Measurements from ENCODE around the gene PACSIN2.
"Not testable (repeated sequence)": the region's sequence is repeated elsewhere in the genome, so short reads cannot be mapped to it uniquely, and the experiment has no call there.

PACSIN2 gene

DNA sequence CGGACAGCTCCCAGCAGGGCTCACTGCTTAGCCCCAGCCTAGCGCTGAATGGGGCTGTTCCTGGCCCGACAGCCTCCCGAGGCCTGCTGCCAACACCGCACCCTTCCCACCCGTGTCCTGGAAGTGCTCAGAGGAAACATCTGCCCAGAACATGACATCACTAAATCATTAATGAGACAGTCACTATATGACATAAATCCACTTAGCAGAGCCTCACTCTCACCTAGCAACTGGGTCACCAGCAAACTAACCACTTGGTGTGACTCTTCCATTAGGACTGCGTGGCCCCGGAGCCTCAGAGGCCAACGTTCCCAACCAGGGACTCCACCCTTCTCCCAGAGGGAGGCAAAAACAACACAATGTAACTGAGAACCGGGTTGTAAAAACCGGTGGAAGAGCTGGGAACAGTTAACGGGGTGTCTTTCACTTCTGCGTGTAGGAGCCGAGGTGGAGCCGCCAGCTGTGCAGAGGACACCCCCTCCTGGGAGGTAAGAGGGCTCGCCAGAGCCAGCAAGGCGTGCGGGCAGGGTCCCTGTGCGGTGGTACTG lies 21.4 kb upstream of the PACSIN2 start:
- peak overlapping the region in 2 of 5 donors; percentile 11 to 34 for H3K4me3 ChIP-seq (ENCODE audit: low read depth in 1 of 5, low read length in 5 of 5)
- peaks cover 0 to 13% (median 9%) of the 10 kb centered on the region in 5 donors for H3K4me1 ChIP-seq (ENCODE audit: control insufficient read depth in 5 of 5, insufficient read depth in 5 of 5, low read length in 5 of 5)
- H3K27me3 ChIP-seq (ENCODE audit: control insufficient read depth in 5 of 5, insufficient read depth in 4 of 5, low read length in 5 of 5), result no peaks in the 10 kb centered on the region
- H3K27ac ChIP-seq (ENCODE audit: low read depth, low read length), result no peak overlapping the region
- no peaks in the 10 kb centered on the region for H3K9me3 ChIP-seq (ENCODE audit: control insufficient read depth in 5 of 5, low read length in 5 of 5)
- no peaks in the 10 kb centered on the region for H3K36me3 ChIP-seq (ENCODE audit: control insufficient read depth in 5 of 5, insufficient read depth in 5 of 5, low read length in 5 of 5)
- H3K9ac ChIP-seq (ENCODE audit: low read length in 5 of 5), result no peak overlapping the region

DNA sequence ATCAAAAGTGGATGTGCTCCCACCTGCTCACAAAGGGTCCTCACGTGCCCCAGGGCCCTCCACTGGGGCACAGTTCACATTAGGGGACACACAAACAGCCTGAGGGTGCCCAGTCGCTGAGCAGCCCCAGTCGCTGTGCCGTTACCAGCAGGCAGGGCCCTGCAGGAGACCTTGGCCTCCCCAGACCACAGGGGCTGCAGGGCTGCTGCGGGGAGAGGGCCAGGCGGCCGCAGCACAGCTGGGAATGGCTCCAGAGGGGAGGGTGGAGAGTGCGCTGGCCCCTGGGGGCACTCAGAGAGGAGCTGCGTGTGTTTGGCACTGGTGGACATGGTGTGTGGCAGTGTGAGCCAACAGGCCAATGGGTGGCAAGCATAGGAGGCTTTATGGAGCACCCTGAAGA lies 20.3 kb upstream of the PACSIN2 start:
- Histone ChIP-seq H3K9ac (ENCODE audit: low read length in 5 of 5) (no peak overlapping the region), H3K4me1 (ENCODE audit: control insufficient read depth in 5 of 5, insufficient read depth in 5 of 5, low read length in 5 of 5) (peaks cover 0 to 13% (median 9%) of the 10 kb centered on the region in 5 donors), H3K36me3 (ENCODE audit: control insufficient read depth in 5 of 5, insufficient read depth in 5 of 5, low read length in 5 of 5) (no peaks in the 10 kb centered on the region), H3K27me3 (ENCODE audit: control insufficient read depth in 5 of 5, insufficient read depth in 4 of 5, low read length in 5 of 5) (no peaks in the 10 kb centered on the region), H3K27ac (ENCODE audit: low read depth, low read length) (no peak overlapping the region), H3K9me3 (ENCODE audit: control insufficient read depth in 5 of 5, low read length in 5 of 5) (no peaks in the 10 kb centered on the region), H3K4me3 (ENCODE audit: low read depth in 1 of 5, low read length in 5 of 5) (no peak overlapping the region)

DNA sequence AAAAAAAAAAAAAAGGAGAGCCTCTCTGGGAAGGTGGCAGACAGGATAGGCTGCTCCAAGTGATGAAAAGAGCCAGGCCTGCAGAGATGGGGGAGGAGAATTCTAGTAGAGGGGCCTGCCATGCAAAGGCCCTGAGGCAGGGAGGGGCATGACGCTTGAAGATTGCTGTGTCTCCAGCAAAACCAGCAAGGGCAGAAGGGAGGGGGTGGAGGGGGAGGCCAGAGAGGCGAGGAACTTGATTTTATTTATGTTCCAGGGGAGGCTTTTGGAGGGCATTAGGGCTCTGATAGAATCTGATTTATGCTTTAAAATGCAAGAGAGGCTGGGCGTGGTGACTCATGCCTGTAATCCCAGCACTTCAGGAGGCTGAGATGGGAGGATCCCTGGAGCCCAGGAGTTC lies 16.7 kb upstream of the PACSIN2 start:
- Histone ChIP-seq H3K4me3 (ENCODE audit: low read depth in 1 of 5, low read length in 5 of 5) (no peak overlapping the region), H3K27me3 (ENCODE audit: control insufficient read depth in 5 of 5, insufficient read depth in 4 of 5, low read length in 5 of 5) (no peaks in the 10 kb centered on the region), H3K36me3 (ENCODE audit: control insufficient read depth in 5 of 5, insufficient read depth in 5 of 5, low read length in 5 of 5) (no peaks in the 10 kb centered on the region), H3K9me3 (ENCODE audit: control insufficient read depth in 5 of 5, low read length in 5 of 5) (no peaks in the 10 kb centered on the region), H3K9ac (ENCODE audit: low read length in 5 of 5) (no peak overlapping the region), H3K27ac (ENCODE audit: low read depth, low read length) (no peak overlapping the region), H3K4me1 (ENCODE audit: control insufficient read depth in 5 of 5, insufficient read depth in 5 of 5, low read length in 5 of 5) (peaks cover 0 to 12% (median 8%) of the 10 kb centered on the region in 5 donors)

DNA sequence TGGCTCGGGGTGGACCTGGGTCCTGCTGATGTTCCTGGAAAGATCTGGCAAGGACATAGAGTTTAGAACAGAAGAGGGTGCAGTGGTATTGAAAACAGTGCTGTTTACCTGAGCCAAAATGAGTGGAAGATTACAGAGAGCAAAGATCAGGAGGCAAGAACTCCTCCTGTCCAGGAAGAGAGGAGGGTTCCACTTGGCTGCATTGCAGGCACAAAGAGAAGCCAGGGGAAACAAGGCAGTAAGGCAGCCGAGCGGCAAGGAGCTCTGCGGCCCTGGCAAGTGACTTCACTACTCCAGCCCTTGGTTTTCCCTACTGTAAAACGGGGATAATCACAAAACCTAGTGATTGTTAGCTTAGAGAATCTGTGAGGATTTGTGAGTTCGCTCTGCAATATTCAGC lies 3.7 kb upstream of the PACSIN2 start:
- no peaks in the 10 kb centered on the region for H3K36me3 ChIP-seq (ENCODE audit: control insufficient read depth in 5 of 5, insufficient read depth in 5 of 5, low read length in 5 of 5)
- no peak overlapping the region for H3K27ac ChIP-seq (ENCODE audit: low read depth, low read length)
- H3K9me3 ChIP-seq (ENCODE audit: control insufficient read depth in 5 of 5, low read length in 5 of 5), result no peaks in the 10 kb centered on the region
- H3K4me1 ChIP-seq (ENCODE audit: control insufficient read depth in 5 of 5, insufficient read depth in 5 of 5, low read length in 5 of 5), result peaks cover 0 to 16% (median 11%) of the 10 kb centered on the region in 5 donors
- H3K4me3 ChIP-seq (ENCODE audit: low read depth in 1 of 5, low read length in 5 of 5), result no peak overlapping the region
- H3K27me3 ChIP-seq (ENCODE audit: control insufficient read depth in 5 of 5, insufficient read depth in 4 of 5, low read length in 5 of 5), result no peaks in the 10 kb centered on the region
- no peak overlapping the region for H3K9ac ChIP-seq (ENCODE audit: low read length in 5 of 5)

DNA sequence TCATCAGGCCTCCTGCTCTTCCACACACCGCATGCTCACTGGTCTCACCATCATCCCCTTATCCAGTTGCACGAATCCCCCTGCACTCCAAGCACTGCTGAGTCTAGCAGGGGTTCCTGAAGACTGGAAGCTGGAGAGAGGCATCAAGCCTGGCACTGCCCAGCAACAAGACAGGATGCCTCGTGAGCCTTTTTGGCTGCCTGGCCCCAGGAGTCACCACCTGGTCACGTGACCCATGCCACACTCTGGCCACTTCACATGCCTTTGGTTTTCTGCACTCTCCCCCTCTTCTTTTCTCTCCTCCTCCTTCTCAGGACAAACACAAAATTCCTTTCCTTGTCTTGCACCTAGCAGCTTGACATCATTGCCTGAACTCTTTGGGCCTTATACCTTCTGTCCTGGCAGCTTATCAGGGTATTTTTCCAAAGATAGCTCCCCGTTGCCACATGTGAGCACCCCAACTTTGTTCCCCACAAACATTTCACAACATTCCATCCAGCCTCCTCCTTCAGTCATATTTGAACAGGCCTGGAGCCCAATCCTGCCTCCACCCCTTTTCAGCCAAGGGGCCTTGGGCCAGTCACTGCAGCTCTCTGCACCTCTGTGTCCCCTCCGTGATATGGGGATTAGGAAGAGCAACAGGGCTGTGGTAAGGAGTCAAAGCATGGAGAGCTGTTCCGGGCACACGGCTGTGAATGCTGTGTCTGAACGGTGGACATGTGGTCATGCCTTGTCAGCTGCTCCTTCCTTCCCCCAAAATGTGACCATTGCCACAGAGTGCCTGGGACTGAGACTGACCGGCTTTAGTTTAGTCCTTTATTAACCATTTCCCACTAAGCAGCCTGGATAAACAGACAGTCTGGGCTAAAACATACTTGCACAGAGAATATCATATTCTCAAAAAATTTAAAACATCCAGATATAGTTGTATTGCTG lies 2.8 kb upstream of the PACSIN2 start:
- H3K9me3 ChIP-seq (ENCODE audit: control insufficient read depth in 5 of 5, low read length in 5 of 5), result no peaks in the 10 kb centered on the region
- no peak overlapping the region for H3K4me3 ChIP-seq (ENCODE audit: low read depth in 1 of 5, low read length in 5 of 5)
- H3K27me3 ChIP-seq (ENCODE audit: control insufficient read depth in 5 of 5, insufficient read depth in 4 of 5, low read length in 5 of 5), result no peaks in the 10 kb centered on the region
- H3K9ac ChIP-seq (ENCODE audit: low read length in 5 of 5), result no peak overlapping the region
- H3K36me3 ChIP-seq (ENCODE audit: control insufficient read depth in 5 of 5, insufficient read depth in 5 of 5, low read length in 5 of 5), result no peaks in the 10 kb centered on the region
- H3K4me1 ChIP-seq (ENCODE audit: control insufficient read depth in 5 of 5, insufficient read depth in 5 of 5, low read length in 5 of 5), result peaks cover 4 to 23% (median 19%) of the 10 kb centered on the region in 5 donors
- H3K27ac ChIP-seq (ENCODE audit: low read depth, low read length), result no peak overlapping the region

DNA sequence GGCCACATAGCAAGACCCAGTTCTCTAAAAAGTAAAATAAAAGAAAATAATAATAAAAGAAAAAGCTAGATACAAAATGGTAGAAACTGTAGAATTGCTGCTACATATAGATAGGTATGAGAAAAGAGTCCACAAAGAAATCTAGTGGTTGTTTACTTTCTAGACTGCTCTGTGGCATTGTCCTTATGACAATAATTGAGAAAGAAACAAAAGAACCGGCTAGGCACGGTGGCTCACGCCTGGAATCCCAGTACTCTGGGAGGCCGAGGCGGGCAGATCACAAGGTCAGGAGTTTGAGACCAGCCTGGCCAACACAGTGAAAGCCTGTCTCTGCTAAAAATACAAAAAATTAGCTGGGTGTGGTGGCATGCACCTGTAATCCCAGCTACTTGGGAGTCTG lies 1.2 kb upstream of the PACSIN2 start:
- H3K4me3 ChIP-seq (ENCODE audit: low read depth in 1 of 5, low read length in 5 of 5); H3K9me3 ChIP-seq (ENCODE audit: control insufficient read depth in 5 of 5, low read length in 5 of 5); H3K27ac ChIP-seq (ENCODE audit: low read depth, low read length): not testable (repeated sequence)

DNA sequence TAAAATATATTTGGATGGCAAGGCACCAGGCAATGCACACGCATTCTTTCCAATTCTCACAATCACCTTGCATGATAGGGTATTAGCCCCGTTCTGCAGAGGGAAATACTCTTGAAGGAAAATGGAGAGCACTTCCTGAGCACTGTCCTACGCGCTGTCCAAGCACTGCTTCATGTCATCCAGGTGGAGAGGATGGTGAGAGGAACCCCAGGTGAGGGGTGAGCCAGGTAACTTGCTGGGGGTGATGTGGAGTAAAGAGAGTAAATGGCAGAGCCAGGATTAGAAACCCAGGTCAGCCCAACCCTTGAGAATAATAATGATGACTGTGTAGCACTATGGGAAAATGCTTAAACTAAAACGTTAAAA lies 711 bp upstream of the PACSIN2 start:
- peak overlapping the region; percentile 37 for H3K27ac ChIP-seq (ENCODE audit: low read depth, low read length)
- peaks cover 4 to 28% (median 19%) of the 10 kb centered on the region in 5 donors for H3K4me1 ChIP-seq (ENCODE audit: control insufficient read depth in 5 of 5, insufficient read depth in 5 of 5, low read length in 5 of 5)
- H3K9ac ChIP-seq (ENCODE audit: low read length in 5 of 5), result peak overlapping the region in 3 of 5 donors; percentile 60 to 83 (median 71)
- peak overlapping the region; percentile 78 to 92 (median 80) for H3K4me3 ChIP-seq (ENCODE audit: low read depth in 1 of 5, low read length in 5 of 5)
- no peaks in the 10 kb centered on the region for H3K27me3 ChIP-seq (ENCODE audit: control insufficient read depth in 5 of 5, insufficient read depth in 4 of 5, low read length in 5 of 5)
- no peaks in the 10 kb centered on the region for H3K36me3 ChIP-seq (ENCODE audit: control insufficient read depth in 5 of 5, insufficient read depth in 5 of 5, low read length in 5 of 5)
- H3K9me3 ChIP-seq (ENCODE audit: control insufficient read depth in 5 of 5, low read length in 5 of 5), result no peaks in the 10 kb centered on the region

More for the DNA sequence above, 1.2 kb upstream of the PACSIN2 start:
- not testable (repeated sequence) for H3K36me3 ChIP-seq (ENCODE audit: control insufficient read depth in 5 of 5, insufficient read depth in 5 of 5, low read length in 5 of 5); H3K9ac ChIP-seq (ENCODE audit: low read length in 5 of 5); H3K27me3 ChIP-seq (ENCODE audit: control insufficient read depth in 5 of 5, insufficient read depth in 4 of 5, low read length in 5 of 5)
- H3K4me1 ChIP-seq (ENCODE audit: control insufficient read depth in 5 of 5, insufficient read depth in 5 of 5, low read length in 5 of 5), result peaks cover 4 to 28% (median 19%) of the 10 kb centered on the region in 5 donors

DNA sequence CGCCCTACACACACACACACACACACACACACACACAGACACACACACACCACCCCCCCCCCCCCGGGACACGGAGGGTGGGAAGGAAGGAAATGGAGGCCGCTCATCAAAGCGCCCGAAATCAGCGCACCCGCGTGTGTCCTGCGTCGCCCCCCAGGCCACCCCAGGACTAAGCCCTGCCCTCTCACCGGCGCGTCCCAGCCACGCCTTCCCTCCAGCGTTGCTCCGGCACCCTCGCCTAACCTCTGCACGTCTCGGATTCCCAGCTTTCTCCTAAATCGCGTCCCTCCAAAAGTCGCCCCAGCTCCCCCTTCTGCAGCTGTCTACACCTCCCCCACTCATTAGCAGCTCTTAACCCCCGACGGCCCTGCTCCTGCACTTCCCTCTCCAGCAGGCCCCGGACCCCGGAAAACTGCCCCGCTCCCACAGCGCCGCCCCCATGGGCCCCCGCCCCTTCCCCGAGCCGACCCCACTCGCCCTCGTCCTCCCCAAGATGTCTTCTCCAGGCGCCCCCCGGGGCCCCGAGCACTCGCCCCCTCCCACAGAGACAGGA lies 557 bp downstream of the PACSIN2 start:
- H3K4me1 ChIP-seq (ENCODE audit: control insufficient read depth in 5 of 5, insufficient read depth in 5 of 5, low read length in 5 of 5), result peaks cover 4 to 28% (median 19%) of the 10 kb centered on the region in 5 donors
- H3K27me3 ChIP-seq (ENCODE audit: control insufficient read depth in 5 of 5, insufficient read depth in 4 of 5, low read length in 5 of 5), result no peaks in the 10 kb centered on the region
- peak overlapping the region in 4 of 5 donors; percentile 42 to 86 (median 74) for H3K9ac ChIP-seq (ENCODE audit: low read length in 5 of 5)
- H3K36me3 ChIP-seq (ENCODE audit: control insufficient read depth in 5 of 5, insufficient read depth in 5 of 5, low read length in 5 of 5), result no peaks in the 10 kb centered on the region
- no peak overlapping the region for H3K27ac ChIP-seq (ENCODE audit: low read depth, low read length)
- peak overlapping the region; percentile 81 to 93 (median 91) for H3K4me3 ChIP-seq (ENCODE audit: low read depth in 1 of 5, low read length in 5 of 5)
- no peaks in the 10 kb centered on the region for H3K9me3 ChIP-seq (ENCODE audit: control insufficient read depth in 5 of 5, low read length in 5 of 5)

DNA sequence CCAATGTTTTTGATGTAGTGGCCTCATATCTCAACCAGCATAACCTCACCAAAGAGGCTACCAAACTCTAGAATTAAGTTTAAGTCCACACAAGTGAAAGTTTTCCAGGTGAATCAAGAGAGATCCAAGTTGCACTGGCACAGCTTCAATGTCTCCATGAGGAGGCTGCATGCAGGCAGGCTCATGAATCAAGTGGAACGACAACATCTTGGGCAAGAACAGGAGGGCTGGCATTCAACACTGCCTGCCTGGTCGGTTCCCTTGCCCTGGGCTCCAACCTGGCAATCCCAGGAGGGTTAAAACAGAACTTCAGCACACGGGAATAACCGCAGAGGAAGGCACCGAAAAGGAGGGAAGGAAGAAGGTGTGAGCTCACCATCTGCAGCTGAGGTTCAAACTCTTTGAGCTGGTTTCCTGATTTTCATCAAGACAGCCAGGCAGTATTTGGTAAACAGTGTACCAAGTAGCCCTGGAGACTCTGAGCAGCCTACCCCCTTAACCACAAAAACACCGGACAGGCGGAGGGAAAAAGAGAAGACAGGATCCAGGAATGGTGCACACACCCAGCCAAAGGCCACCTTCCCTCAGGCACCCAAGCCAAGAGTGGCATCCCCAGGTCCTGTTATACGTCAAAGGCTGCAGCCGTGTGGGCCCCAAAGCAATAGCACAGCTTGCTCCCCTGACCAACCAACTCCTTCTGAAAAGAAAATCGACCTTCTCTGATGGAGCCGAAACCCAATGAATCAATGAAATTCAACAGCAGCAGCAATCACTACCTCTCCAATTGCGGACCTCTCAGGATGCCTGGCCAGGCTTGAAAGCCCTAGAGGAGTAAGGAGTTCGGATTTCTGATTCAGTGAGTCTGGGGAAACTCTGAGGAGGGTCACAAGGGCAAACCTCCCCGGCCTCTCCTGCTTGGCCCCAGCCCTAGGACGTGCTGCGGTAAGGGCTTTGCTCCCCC lies 1.3 kb downstream of the PACSIN2 start:
- Histone ChIP-seq H3K4me1 (ENCODE audit: control insufficient read depth in 5 of 5, insufficient read depth in 5 of 5, low read length in 5 of 5) (peaks cover 4 to 32% (median 19%) of the 10 kb centered on the region in 5 donors), H3K9ac (ENCODE audit: low read length in 5 of 5) (peak overlapping the region in 4 of 5 donors; percentile 42 to 86 (median 74)), H3K27ac (ENCODE audit: low read depth, low read length) (no peak overlapping the region)

More for the DNA sequence above, 1.3 kb downstream of the PACSIN2 start:
- Histone ChIP-seq H3K36me3 (ENCODE audit: control insufficient read depth in 5 of 5, insufficient read depth in 5 of 5, low read length in 5 of 5) (no peaks in the 10 kb centered on the region), H3K4me3 (ENCODE audit: low read depth in 1 of 5, low read length in 5 of 5) (peak overlapping the region; percentile 81 to 93 (median 91)), H3K9me3 (ENCODE audit: control insufficient read depth in 5 of 5, low read length in 5 of 5) (no peaks in the 10 kb centered on the region), H3K27me3 (ENCODE audit: control insufficient read depth in 5 of 5, insufficient read depth in 4 of 5, low read length in 5 of 5) (no peaks in the 10 kb centered on the region)

Data from subcutaneous abdominal adipose tissue (tissue), 5 donors.